ENCODE results near the gene FOXJ1.
A peak's percentile ranks its signal among the peaks of the same experiment; 100 is the strongest.

DNA sequence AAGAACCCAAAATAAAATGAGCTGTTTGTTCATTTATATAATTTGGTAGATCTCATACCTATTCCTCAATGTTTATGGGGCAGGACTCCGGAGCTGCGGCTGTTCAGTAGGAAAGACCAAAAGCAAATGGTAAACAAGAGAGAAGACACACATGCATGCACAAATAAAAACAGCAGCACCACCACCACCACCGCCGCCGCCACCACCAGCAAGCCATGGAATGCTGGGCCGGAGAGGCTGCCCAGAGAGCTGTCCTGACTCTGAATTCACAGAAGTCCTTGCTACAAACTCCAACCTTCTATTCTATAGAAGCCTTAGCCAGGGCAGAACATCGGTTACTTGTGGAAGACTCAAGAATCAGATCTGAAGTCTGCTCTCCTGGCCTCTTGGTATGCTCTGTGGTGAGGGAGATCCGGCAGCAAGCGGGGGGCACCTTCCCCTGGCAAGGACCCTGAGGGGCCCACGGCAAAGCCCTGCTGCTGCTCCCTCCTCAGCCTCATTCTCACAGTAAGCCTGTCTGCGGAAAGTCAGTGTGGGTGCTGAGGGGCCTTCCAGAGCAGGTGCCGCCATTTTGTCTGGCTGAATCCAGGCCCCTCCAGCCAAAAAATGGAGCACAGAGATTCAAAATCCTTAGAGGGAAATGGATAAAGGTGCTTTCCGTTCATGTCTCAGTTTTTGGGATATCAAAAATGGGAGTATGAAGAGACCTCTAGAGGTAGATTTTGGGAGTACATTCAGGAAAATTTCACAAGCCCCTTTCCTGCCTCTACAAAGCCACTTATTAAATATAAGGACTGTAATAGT, 6.4 kb upstream of the FOXJ1 start:
- TF ChIP-seq SP1 (IDR thresholded peaks at IDR 0.05; ENCODE audit: low read depth, low read length) (no peak), CTCF (IDR thresholded peaks at IDR 0.05; ENCODE audit: control extremely low read depth in 1 of 3, insufficient read depth in 1 of 3, low read depth in 1 of 3, low read length in 3 of 3) (peak in 2 of 3 experiments; percentile 27 to 52; a peak in 2 of 4 replicates), JUND (IDR thresholded peaks at IDR 0.05; ENCODE audit: low read length) (no peak)
- TF ChIP-seq, protein P1, sequence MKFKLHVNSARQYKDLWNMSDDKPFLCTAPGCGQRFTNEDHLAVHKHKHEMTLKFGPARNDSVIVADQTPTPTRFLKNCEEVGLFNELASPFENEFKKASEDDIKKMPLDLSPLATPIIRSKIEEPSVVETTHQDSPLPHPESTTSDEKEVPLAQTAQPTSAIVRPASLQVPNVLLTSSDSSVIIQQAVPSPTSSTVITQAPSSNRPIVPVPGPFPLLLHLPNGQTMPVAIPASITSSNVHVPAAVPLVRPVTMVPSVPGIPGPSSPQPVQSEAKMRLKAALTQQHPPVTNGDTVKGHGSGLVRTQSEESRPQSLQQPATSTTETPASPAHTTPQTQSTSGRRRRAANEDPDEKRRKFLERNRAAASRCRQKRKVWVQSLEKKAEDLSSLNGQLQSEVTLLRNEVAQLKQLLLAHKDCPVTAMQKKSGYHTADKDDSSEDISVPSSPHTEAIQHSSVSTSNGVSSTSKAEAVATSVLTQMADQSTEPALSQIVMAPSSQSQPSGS (IDR thresholded peaks at IDR 0.05; ENCODE audit: low read length): no peak

Data from H1 (cell line).